Prostate gland (tissue), 2 donors: ENCODE data around the gene IGF2.

ENCODE experiments used
- POLR2A ChIP-seq: fragments of 450-650 bp; IDR thresholded peaks from one replicate; pipeline ENCODE4 v1.6.1; 2016; ENCODE audit warnings: antibody characterized with exemption, mild to moderate bottlenecking
- POLR2AphosphoS5 ChIP-seq: sonication (generic); formaldehyde crosslinking; IDR thresholded peaks from one replicate; pipeline ENCODE4 v1.6.1; 2017; ENCODE audit warnings: antibody characterized with exemption
- TF ChIP-seq, protein P1 (sequence below), 4 experiments: fragments of 200-600 bp in 2 of 4; fragments of 450-650 bp in 2 of 4; sonication (generic) in 2 of 4; IDR thresholded peaks; 1 replicate in 3 of 4; 2 replicates in 1 of 4; pipeline ENCODE4 v1.5.1; 2016 to 2019; ENCODE audit warnings: antibody characterized with exemption in 4 of 4, mild to moderate bottlenecking in 2 of 4, moderate library complexity in 2 of 4

DNA sequence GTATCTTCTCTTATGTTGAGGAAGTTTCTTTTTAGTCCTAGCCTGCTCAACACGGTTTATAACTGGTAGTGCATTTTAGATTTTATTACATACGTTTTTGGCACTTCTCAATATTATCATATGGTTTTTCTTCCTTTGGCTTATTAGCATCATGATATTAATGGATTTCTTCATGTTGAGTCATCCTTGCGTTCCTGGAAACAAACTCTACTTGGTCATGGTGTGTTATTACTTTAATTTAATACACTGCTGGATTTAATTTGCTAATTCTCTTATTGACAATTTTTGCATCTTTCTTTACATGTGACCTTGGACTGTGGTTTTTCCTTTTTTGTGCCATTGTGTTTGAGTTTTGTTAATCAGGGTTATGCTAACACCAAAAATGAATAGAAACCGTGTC is 20.5 kb downstream of the IGF2 start:
- TF ChIP-seq POLR2AphosphoS5, result no peak
- TF ChIP-seq, protein P1, sequence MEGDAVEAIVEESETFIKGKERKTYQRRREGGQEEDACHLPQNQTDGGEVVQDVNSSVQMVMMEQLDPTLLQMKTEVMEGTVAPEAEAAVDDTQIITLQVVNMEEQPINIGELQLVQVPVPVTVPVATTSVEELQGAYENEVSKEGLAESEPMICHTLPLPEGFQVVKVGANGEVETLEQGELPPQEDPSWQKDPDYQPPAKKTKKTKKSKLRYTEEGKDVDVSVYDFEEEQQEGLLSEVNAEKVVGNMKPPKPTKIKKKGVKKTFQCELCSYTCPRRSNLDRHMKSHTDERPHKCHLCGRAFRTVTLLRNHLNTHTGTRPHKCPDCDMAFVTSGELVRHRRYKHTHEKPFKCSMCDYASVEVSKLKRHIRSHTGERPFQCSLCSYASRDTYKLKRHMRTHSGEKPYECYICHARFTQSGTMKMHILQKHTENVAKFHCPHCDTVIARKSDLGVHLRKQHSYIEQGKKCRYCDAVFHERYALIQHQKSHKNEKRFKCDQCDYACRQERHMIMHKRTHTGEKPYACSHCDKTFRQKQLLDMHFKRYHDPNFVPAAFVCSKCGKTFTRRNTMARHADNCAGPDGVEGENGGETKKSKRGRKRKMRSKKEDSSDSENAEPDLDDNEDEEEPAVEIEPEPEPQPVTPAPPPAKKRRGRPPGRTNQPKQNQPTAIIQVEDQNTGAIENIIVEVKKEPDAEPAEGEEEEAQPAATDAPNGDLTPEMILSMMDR (IDR thresholded peaks at IDR 0.05), result no peak
- TF ChIP-seq POLR2A, result no peak
